Measurements from ENCODE around the gene ECE1. TPM values are rescaled to one million over a fixed set of nuclear protein-coding genes. Genes with fewer than 3 reads are reported as not detected.
A peak's percentile ranks its signal among the peaks of the same experiment; 100 is the strongest.

ECE1 gene
- total RNA-seq (2013; cell fraction: nucleolus; rRNA removed): 121 and 133 TPM in 2 replicates
- 39.9 and 40.5 TPM in 2 replicates for total RNA-seq (2014; rRNA removed)
- 19.2 and 20.4 TPM in 2 replicates for total RNA-seq (2014; rRNA removed; fragmentation: Illumina TruSeq; extraction: Trizol)
- 81.0 and 81.5 TPM in 2 replicates for total RNA-seq (2021)
- polyA plus RNA-seq (2011; ENCODE audit: low read depth): 13.5 TPM
- 23.4 and 34.2 TPM in 2 replicates for polyA plus RNA-seq (2011; rRNA removed)
- 20.8 and 22.4 TPM in 2 replicates for polyA plus RNA-seq (2011; cell fraction: cytosol; rRNA removed)
- polyA plus RNA-seq (2011; cell fraction: nucleus; rRNA removed): 46.3 and 47.3 TPM in 2 replicates
- polyA plus RNA-seq (2012): 11.0 and 13.7 TPM in 2 replicates
- 39.6 and 50.9 TPM in 2 replicates for polyA plus RNA-seq (2014; fragmentation: Illumina TruSeq; extraction: Trizol)
- polyA plus RNA-seq (2014; fragmentation: Nextera tagmentation; extraction: Ambion mirVana): 1 to 10 TPM in 1 of 2 experiments, under 1 TPM in 1; 0.97 to 2.4 TPM
- polyA plus RNA-seq (2014; rRNA removed): 32.2 and 41.0 TPM in 2 replicates
- polyA plus RNA-seq (2016; fragmentation: Nextera tagmentation; extraction: Ambion mirVana): 10 to 100 TPM; 40.5 to 43.6 TPM
- 36.1 and 38.8 TPM in 2 replicates for polyA minus RNA-seq (2011; rRNA and poly(A)+ RNA removed)
- 15.8 and 16.8 TPM in 2 replicates for polyA minus RNA-seq (2011; cell fraction: cytosol; rRNA and poly(A)+ RNA removed)
- 31.1 and 39.1 TPM in 2 replicates for polyA minus RNA-seq (2011; cell fraction: nucleus; rRNA and poly(A)+ RNA removed)
- percentile 78 among the genes with signal in this experiment for Bru-seq, nascent RNA
- percentile 85 among the genes with signal in this experiment for BruChase-seq, experiment 1, labeled RNA remaining after a 6-hour chase
- BruChase-seq, experiment 2, labeled RNA remaining after a 2-hour chase: percentile 80 among the genes with signal in this experiment
- long read RNA-seq, experiment 1, full-length matches to known transcripts: 11 of 19 reads
- long read RNA-seq, experiment 1, partial matches to known transcripts: 0 of 19 reads
- long read RNA-seq, experiment 1, other reads (novel, unspliced or antisense): 8 of 19 reads
- long read RNA-seq, experiment 2, full-length matches to known transcripts: 3 of 7 reads
- long read RNA-seq, experiment 2, partial matches to known transcripts: 1 of 7 reads
- long read RNA-seq, experiment 2, other reads (novel, unspliced or antisense): 3 of 7 reads

DNA sequence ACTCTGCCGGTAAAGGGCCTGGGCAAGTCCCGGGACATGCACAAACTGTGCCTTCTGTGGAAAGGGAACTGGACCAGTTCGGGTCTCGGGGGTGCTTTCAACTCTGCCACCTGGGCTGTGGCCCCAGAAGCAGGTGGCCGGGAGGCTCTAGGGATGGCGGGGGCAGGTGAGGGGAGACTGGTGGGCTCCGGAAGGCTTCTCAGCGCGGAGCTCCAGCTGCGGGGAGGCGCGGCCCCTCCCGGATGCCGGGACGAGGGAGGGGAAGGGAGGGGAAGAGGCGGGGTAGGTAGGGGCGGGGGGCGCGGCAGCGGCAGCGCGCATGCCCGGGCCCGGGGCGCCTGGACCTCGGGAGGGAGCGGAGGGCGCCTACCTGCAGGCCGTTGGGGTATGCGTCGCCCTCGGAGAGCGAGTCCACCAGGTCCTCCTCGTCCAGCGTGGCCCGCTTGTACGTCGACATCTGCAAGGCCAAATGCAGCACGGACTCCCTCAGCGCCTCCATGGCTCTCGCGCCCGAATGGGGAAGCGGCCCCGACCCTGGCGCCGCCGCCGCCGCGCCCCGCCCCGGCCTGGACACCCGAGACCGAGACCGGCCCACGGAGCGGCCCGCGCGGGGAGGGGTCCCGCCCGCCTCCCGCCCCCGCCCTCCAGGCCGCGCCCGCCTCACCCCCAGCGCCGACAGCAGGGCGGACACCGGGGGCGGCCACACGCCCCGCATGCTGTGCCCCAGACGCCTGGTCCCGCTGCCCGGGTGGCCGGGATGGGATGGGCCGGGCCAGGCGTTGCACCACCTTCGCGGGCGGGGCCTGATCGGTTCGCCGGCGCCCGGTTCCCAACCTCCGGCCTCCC is at the start of gene ECE1:
ECE1 (minus strand) TSS at position 764 of the 846 bp plus-strand sequence; CDS start at position 715, 49 bp downstream.
- 2% methylated on average over 30 of the region's 90 CpGs for WGBS (ENCODE audit: insufficient coverage, insufficient replicate concordance, low lambda C conversion rate, missing lambda C conversion rate)
- Histone ChIP-seq H3K4me3 (peak within 1 kb of the TSS; percentile 80; the same call in 1 of the 2 replicates), H3K9me3 (replicated peaks; ENCODE audit: control insufficient read depth, insufficient read depth, low read length) (no peaks in the 10 kb centered on the region), H3K79me2 (ENCODE audit: control insufficient read depth, insufficient read depth, low read length) (no peaks in the 10 kb centered on the region; the same call in 1 of the 2 replicates), H3K9ac (ENCODE audit: control insufficient read depth, insufficient read depth, low read length) (peak within 1 kb of the TSS; percentile 55), H4K20me1 (ENCODE audit: control insufficient read depth, insufficient read depth) (no peaks in the 10 kb centered on the region), H3K4me1 (ENCODE audit: control insufficient read depth, insufficient read depth, low read length) (peaks cover 55% of the 10 kb centered on the region), H3K4me2 (ENCODE audit: control insufficient read depth, insufficient read depth) (peak within 1 kb of the TSS; percentile 95), H2AFZ (ENCODE audit: control insufficient read depth, low read depth, low read length) (no peak within 1 kb of the TSS), H3K36me3 (ENCODE audit: control insufficient read depth in 2 of 2, insufficient read depth in 2 of 2, low read length in 1 of 2) (no peaks in the 10 kb centered on the region; a peak in 1 of 4 replicates), H3K27ac (ENCODE audit: control insufficient read depth, insufficient read depth) (peak within 1 kb of the TSS; percentile 72), H3K27me3 (replicated peaks in 1 of 2; ENCODE audit: control insufficient read depth in 2 of 2, insufficient read depth in 2 of 2, low read length in 1 of 2) (no peaks in the 10 kb centered on the region)
- TF ChIP-seq NBN (IDR thresholded peaks at IDR 0.05): 0 out of 2 replicates have a peak, but pooled peaks have one; percentile 14
- 0 out of 2 replicates have a peak, but pooled peaks have one; percentile 50 for TF ChIP-seq TCF12 (IDR thresholded peaks at IDR 0.05; ENCODE audit: low read depth, low read length)
- TF ChIP-seq IKZF1 (conservative IDR thresholded peaks at IDR 0.05): no peak; the same call in 1 of the 2 replicates
- peak in 1 of 2 experiments; percentile 53; a peak in 1 of 3 replicates for TF ChIP-seq EGR1 (IDR thresholded peaks at IDR 0.05; ENCODE audit: borderline replicate concordance in 1 of 2, low read depth in 2 of 2, low read length in 2 of 2)
- TF ChIP-seq BHLHE40 (IDR thresholded peaks at IDR 0.05; ENCODE audit: borderline replicate concordance in 1 of 2, low read depth in 2 of 2, low read length in 1 of 2): no peak
- TF ChIP-seq, protein P1, sequence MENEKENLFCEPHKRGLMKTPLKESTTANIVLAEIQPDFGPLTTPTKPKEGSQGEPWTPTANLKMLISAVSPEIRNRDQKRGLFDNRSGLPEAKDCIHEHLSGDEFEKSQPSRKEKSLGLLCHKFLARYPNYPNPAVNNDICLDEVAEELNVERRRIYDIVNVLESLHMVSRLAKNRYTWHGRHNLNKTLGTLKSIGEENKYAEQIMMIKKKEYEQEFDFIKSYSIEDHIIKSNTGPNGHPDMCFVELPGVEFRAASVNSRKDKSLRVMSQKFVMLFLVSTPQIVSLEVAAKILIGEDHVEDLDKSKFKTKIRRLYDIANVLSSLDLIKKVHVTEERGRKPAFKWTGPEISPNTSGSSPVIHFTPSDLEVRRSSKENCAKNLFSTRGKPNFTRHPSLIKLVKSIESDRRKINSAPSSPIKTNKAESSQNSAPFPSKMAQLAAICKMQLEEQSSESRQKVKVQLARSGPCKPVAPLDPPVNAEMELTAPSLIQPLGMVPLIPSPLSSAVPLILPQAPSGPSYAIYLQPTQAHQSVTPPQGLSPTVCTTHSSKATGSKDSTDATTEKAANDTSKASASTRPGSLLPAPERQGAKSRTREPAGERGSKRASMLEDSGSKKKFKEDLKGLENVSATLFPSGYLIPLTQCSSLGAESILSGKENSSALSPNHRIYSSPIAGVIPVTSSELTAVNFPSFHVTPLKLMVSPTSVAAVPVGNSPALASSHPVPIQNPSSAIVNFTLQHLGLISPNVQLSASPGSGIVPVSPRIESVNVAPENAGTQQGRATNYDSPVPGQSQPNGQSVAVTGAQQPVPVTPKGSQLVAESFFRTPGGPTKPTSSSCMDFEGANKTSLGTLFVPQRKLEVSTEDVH (IDR thresholded peaks at IDR 0.05; ENCODE audit: low read depth, partially characterized antibody): no peak
- TF ChIP-seq GATAD2B (conservative IDR thresholded peaks at IDR 0.05; ENCODE audit: low read depth): peak; percentile 9; the same call in 1 of the 2 replicates
- peak in 1 of 2 experiments; percentile 19; a peak in 1 of 4 replicates for TF ChIP-seq IKZF2 (IDR thresholded peaks at IDR 0.05)
- peak; percentile 19; the same call in 1 of the 2 replicates for TF ChIP-seq SPI1 (IDR thresholded peaks at IDR 0.05; ENCODE audit: borderline replicate concordance, insufficient read depth, low read depth, low read length)
- TF ChIP-seq MTA3 (IDR thresholded peaks at IDR 0.05; ENCODE audit: borderline replicate concordance, low read length): no peak
- no peak for TF ChIP-seq HDAC2 (IDR thresholded peaks at IDR 0.05)
- TF ChIP-seq POLR2A (IDR thresholded peaks at IDR 0.05; ENCODE audit: low read depth, low read length): peak; percentile 50
- peak; percentile 38; the same call in 1 of the 2 replicates for TF ChIP-seq BACH1 (IDR thresholded peaks at IDR 0.05; ENCODE audit: borderline replicate concordance)
- ATAC-seq (no peak), DNase-seq (ENCODE audit: low read depth, low spot score) (no peak), FAIRE-seq (no peak)
- ChIA-PET CTCF (interaction anchor here (0.9 to 19.3 kb wide), 6 partner anchors 19 to 55 kb away, joined by 3 to 131 read pairs (median 6); no protein-coding TSS in a partner anchor), SMC1A (ENCODE audit: uncharacterized antibody, unreplicated experiment) (interaction anchor here (1.0 to 7.7 kb wide), 6 partner anchors 10 to 55 kb away, joined by 5 to 123 read pairs (median 6); no protein-coding TSS in a partner anchor), RAD21 (ENCODE audit: unreplicated experiment) (interaction anchor here (0.6 to 2.0 kb wide), 9 partner anchors 20 to 79 kb away, joined by 3 to 9 read pairs (median 7); no protein-coding TSS in a partner anchor), POLR2A (interaction anchor here (0.6 to 7.1 kb wide), 4 partner anchors 34 to 305 kb away, joined by 3 to 88 read pairs (median 42); no protein-coding TSS in a partner anchor)
- no TSS peak for BruUV-seq (replicated peaks)
- in situ Hi-C loops (cut with MboI) (no loop called here), intact Hi-C loops (cut with micrococcal nuclease; ENCODE audit: unreplicated experiment) (loop anchor here (1.0 kb wide), 1 partner anchor 46 kb away; no protein-coding TSS in a partner anchor)

Data from GM12878 (cell line).